GM23338 (cell line): ENCODE measurements around the gene SYT13. TPM values are rescaled to one million over a fixed set of nuclear protein-coding genes. Genes with fewer than 3 reads are reported as not detected.

ENCODE experiments used
- ATAC-seq: fragments of 200-7000 bp; cut with Tn5 transposase; 3 replicates; pipeline ENCODE4 v1.9.1; 2020
- DNase-seq: peaks from one replicate; pipeline ENCODE4 v3.0.0-alpha.2; 2015; ENCODE audit warnings: low spot score
- H2AFZ ChIP-seq: fragments of 200-600 bp; sonication (generic); 2 replicates; pipeline ENCODE4 v1.8.0; 2016; ENCODE audit warnings: antibody characterized with exemption, mild to moderate bottlenecking, moderate library complexity
- H3F3A ChIP-seq: fragments of 200-600 bp; sonication (generic); replicated peaks from 2 replicates; pipeline ENCODE4 v1.8.0; 2017; ENCODE audit warnings: antibody characterized with exemption, mixed run types, low read depth
- H3K27ac ChIP-seq: fragments of 200-600 bp; sonication (generic); 2 replicates; pipeline ENCODE4 v1.6.1; 2016; ENCODE audit warnings: low read depth
- H3K27me3 ChIP-seq: fragments of 200-600 bp; sonication (generic); 2 replicates; pipeline ENCODE4 v1.8.0; 2016; ENCODE audit warnings: mild to moderate bottlenecking, mixed run types, moderate library complexity; ENCODE audit not compliant: insufficient read depth
- H3K36me3 ChIP-seq: fragments of 200-600 bp; sonication (generic); 2 replicates; pipeline ENCODE4 v1.8.0; 2016; ENCODE audit warnings: mild to moderate bottlenecking; ENCODE audit not compliant: insufficient read depth
- H3K4me1 ChIP-seq: fragments of 200-600 bp; sonication (generic); 2 replicates; pipeline ENCODE4 v1.8.0; 2016; ENCODE audit warnings: mild to moderate bottlenecking, moderate library complexity; ENCODE audit not compliant: insufficient read depth
- H3K4me2 ChIP-seq: fragments of 200-600 bp; sonication (generic); 2 replicates; pipeline ENCODE4 v1.7.1; 2017; ENCODE audit warnings: mixed run types
- H3K4me3 ChIP-seq: fragments of 200-600 bp; sonication (generic); 2 replicates; pipeline ENCODE4 v1.6.1; 2016; ENCODE audit warnings: mixed run types
- H3K79me2 ChIP-seq: fragments of 200-600 bp; sonication (generic); replicated peaks from 2 replicates; pipeline ENCODE4 v1.8.0; 2017; ENCODE audit warnings: mild to moderate bottlenecking; ENCODE audit not compliant: insufficient read depth
- H3K9me2 ChIP-seq: fragments of 200-600 bp; sonication (generic); 2 replicates; pipeline ENCODE4 v1.8.0; 2017; ENCODE audit not compliant: insufficient read depth
- H4K20me1 ChIP-seq: fragments of 200-600 bp; sonication (generic); replicated peaks from 2 replicates; pipeline ENCODE4 v1.8.0; 2017; ENCODE audit warnings: mild to moderate bottlenecking; ENCODE audit not compliant: insufficient read depth
- H3K27ac Mint-ChIP-seq: 2 replicates; pipeline ENCODE4 v1.8.0; 2020; ENCODE audit warnings: inconsistent platforms, mild to moderate bottlenecking, moderate library complexity, mixed read lengths
- H3K27me3 Mint-ChIP-seq: 3 replicates; pipeline ENCODE4 v1.8.0; 2022; ENCODE audit warnings: low read depth, mild to moderate bottlenecking, moderate library complexity, mixed read lengths, inconsistent platforms; ENCODE audit not compliant: insufficient read depth, poor library complexity
- H3K36me3 Mint-ChIP-seq: 3 replicates; pipeline ENCODE4 v1.8.0; 2021; ENCODE audit warnings: low read depth, mild to moderate bottlenecking, inconsistent platforms, moderate library complexity, mixed read lengths
- H3K4me1 Mint-ChIP-seq: 3 replicates; pipeline ENCODE4 v1.8.0; 2020; ENCODE audit warnings: mild to moderate bottlenecking, inconsistent platforms, mixed read lengths
- H3K4me3 Mint-ChIP-seq: 3 replicates; pipeline ENCODE4 v1.8.0; 2021; ENCODE audit warnings: moderate library complexity, mild to moderate bottlenecking, inconsistent platforms, mixed read lengths
- H3K9me3 Mint-ChIP-seq: 3 replicates; pipeline ENCODE4 v1.8.0; 2020; ENCODE audit warnings: moderate library complexity, mild to moderate bottlenecking, inconsistent platforms, mixed read lengths
- CREB1 ChIP-seq: fragments of 250-450 bp; sonication (Bioruptor Pico); IDR thresholded peaks from 2 replicates; pipeline ENCODE4 v1.5.0; 2020; ENCODE audit warnings: low read depth, mild to moderate bottlenecking, moderate library complexity
- CTCF ChIP-seq, 2 experiments: fragments of 200-600 bp in 1 of 2; sonication (generic) in 1 of 2; conservative IDR thresholded peaks; 2 replicates each; pipeline versions ENCODE4 v1.5.1 to v1.6.1; 2016 to 2017; ENCODE audit warnings: antibody characterized with exemption in 2 of 2, low read depth in 2 of 2, mild to moderate bottlenecking in 2 of 2, moderate library complexity in 1 of 2
- ETS1 ChIP-seq: IDR thresholded peaks from 2 replicates; pipeline ENCODE4 v1.6.1; 2016; ENCODE audit warnings: antibody characterized with exemption
- EZH2phosphoT487 ChIP-seq: fragments of 200-600 bp; sonication (generic); IDR thresholded peaks from one replicate; pipeline ENCODE4 v1.8.1; 2018; ENCODE audit warnings: antibody characterized with exemption; ENCODE audit not compliant: unreplicated experiment
- JUNB ChIP-seq: IDR thresholded peaks from one replicate; pipeline ENCODE4 v1.6.1; 2016; ENCODE audit warnings: antibody characterized with exemption; ENCODE audit not compliant: unreplicated experiment
- NANOG ChIP-seq: IDR thresholded peaks from 2 replicates; pipeline ENCODE4 v1.6.1; 2016; ENCODE audit warnings: antibody characterized with exemption, borderline replicate concordance
- REST ChIP-seq: IDR thresholded peaks from one replicate; pipeline ENCODE4 v1.6.1; 2018; ENCODE audit warnings: antibody characterized with exemption; ENCODE audit not compliant: unreplicated experiment
- STAT1 ChIP-seq: IDR thresholded peaks from one replicate; pipeline ENCODE4 v1.6.1; 2016; ENCODE audit warnings: antibody characterized with exemption; ENCODE audit not compliant: unreplicated experiment
- ZNF114 ChIP-seq: fragments of 250-450 bp; sonication (Bioruptor Pico); IDR thresholded peaks from 2 replicates; pipeline ENCODE4 v1.5.0; 2020; ENCODE audit warnings: mild to moderate bottlenecking, moderate library complexity
- ZNF331 ChIP-seq: fragments of 250-450 bp; sonication (Bioruptor Pico); IDR thresholded peaks from 2 replicates; pipeline ENCODE4 v1.5.0; 2020; ENCODE audit warnings: low read depth, mild to moderate bottlenecking, moderate library complexity
- polyA plus RNA-seq: library from polyadenylated mRNA; unstranded; fragments of >200 nt; fragmentation: Nextera tagmentation; extraction: Ambion mirVana; gene quantifications from 2 replicates; pipeline ENCODE4 v1.2.1, GENCODE V29; 2016
- total RNA-seq: library from RNA; depleted of rRNA; stranded (reverse); fragments of >200 nt; shearing (Covaris generic); gene quantifications from 2 replicates; pipeline ENCODE4 v1.2.3, GENCODE V29; 2014

Gene SYT13
- total and polyA plus RNA-seq, 2 experiments from 2014 or later = 3.4 to 16.3 TPM

- Histone ChIP-seq H3K4me3 (no peak overlapping the region), H4K20me1 (no peaks in the 10 kb centered on the region), H3K79me2 (no peaks in the 10 kb centered on the region), H3K27ac (no peak overlapping the region), H3K9me2 (no peaks in the 10 kb centered on the region), H2AFZ (no peak overlapping the region), H3K4me1 (no peaks in the 10 kb centered on the region), H3K4me2 (no peak overlapping the region), H3K36me3 (no peaks in the 10 kb centered on the region), H3F3A (no peaks in the 10 kb centered on the region), H3K27me3 (peaks cover 7% of the 10 kb centered on the region; the same call in 1 of the 2 replicates)
- Mint-ChIP-seq H3K4me3 (no peak overlapping the region), H3K27me3 (peaks cover 8% of the 10 kb centered on the region), H3K9me3 (no peaks in the 10 kb centered on the region), H3K27ac (no peak overlapping the region), H3K4me1 (peaks cover under 1% of the 10 kb centered on the region), H3K36me3 (no peaks in the 10 kb centered on the region)
- ATAC-seq (no peak), DNase-seq (no peak)
- TF ChIP-seq CTCF (conservative IDR thresholded peaks at IDR 0.05; ENCODE audit: low read depth in 2 of 2) = no peak
- no peak for TF ChIP-seq NANOG
- TF ChIP-seq ZNF331 (CRISPR knock-in tag) = no peak
- TF ChIP-seq JUNB = no peak
- TF ChIP-seq EZH2phosphoT487 = no peak
- TF ChIP-seq STAT1 = no peak
- no peak for TF ChIP-seq ETS1
- no peak for TF ChIP-seq REST
- no peak for TF ChIP-seq CREB1 (CRISPR knock-in tag)
- no peak for TF ChIP-seq ZNF114 (CRISPR knock-in tag)
Measured at GRCh38 chr11:45304111-45304991, 18.2 kb upstream of the SYT13 start.
